Hepatocyte (in vitro differentiated cells): ENCODE measurements around the gene HAGH.

Source experiments
- EZH2 ChIP-seq: fragments of 200-600 bp; sonication (generic); IDR thresholded peaks from 2 replicates; pipeline ENCODE4 v1.6.1; 2016; ENCODE audit warnings: antibody characterized with exemption, mild to moderate bottlenecking, borderline replicate concordance
- TF ChIP-seq, protein P1 (sequence below): fragments of 200-600 bp; sonication (generic); IDR thresholded peaks from 2 replicates; pipeline ENCODE4 v1.5.1; 2016; ENCODE audit warnings: antibody characterized with exemption, mild to moderate bottlenecking; ENCODE audit not compliant: poor library complexity

DNA sequence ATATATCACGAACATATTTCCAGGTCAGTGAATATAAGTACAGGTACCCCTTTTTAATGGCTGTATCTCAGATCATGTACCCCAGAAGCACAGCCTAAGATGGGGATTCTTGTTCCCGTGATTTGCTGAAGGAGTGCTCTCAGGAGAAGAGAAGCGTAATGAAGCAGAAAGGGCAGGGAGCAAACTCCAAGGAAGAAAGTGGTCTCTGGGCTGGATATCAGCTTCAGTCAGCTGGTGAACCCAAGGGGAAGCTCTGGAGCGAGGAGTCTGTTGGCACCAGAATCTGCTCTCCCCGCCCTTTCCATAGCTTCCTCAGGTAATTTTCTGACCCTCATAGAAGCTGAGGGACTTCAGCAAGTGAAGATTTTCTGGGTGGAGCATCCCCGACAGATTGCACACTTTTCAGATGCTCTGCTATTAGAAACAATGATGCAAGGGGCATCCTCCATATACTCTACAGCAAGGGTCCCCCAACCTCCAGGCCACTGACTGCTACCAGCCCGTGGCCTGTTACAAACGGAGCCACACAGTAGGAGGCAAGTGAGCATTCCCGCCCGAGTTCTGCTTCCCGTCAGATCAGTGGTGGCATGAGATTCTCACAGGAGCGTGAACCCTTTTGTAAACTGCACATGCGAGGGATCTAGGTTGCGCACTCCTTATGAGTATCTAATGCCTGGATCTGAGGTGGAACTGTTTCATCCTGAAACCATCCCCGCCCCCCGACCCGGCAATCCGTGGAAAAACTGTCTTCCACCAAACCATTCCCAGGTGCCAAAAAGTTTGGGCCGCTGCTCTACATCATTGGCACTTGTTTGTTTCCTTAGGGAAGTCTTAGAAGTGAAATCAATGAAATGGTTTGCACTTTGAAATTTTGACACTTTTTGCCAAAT lies 4.8 kb upstream of the HAGH start:
- TF ChIP-seq EZH2, result no peak
- TF ChIP-seq, protein P1, sequence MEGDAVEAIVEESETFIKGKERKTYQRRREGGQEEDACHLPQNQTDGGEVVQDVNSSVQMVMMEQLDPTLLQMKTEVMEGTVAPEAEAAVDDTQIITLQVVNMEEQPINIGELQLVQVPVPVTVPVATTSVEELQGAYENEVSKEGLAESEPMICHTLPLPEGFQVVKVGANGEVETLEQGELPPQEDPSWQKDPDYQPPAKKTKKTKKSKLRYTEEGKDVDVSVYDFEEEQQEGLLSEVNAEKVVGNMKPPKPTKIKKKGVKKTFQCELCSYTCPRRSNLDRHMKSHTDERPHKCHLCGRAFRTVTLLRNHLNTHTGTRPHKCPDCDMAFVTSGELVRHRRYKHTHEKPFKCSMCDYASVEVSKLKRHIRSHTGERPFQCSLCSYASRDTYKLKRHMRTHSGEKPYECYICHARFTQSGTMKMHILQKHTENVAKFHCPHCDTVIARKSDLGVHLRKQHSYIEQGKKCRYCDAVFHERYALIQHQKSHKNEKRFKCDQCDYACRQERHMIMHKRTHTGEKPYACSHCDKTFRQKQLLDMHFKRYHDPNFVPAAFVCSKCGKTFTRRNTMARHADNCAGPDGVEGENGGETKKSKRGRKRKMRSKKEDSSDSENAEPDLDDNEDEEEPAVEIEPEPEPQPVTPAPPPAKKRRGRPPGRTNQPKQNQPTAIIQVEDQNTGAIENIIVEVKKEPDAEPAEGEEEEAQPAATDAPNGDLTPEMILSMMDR, result no peak
